GM15510 (cell line): ENCODE data around the gene LIN54.

Experiments
- POLR2A ChIP-seq: IDR thresholded peaks from 3 replicates; pipeline ENCODE4 v1.6.1; 2011; ENCODE audit warnings: borderline replicate concordance; ENCODE audit not compliant: insufficient read length; ENCODE audit errors: extremely low read depth

LIN54 gene

DNA sequence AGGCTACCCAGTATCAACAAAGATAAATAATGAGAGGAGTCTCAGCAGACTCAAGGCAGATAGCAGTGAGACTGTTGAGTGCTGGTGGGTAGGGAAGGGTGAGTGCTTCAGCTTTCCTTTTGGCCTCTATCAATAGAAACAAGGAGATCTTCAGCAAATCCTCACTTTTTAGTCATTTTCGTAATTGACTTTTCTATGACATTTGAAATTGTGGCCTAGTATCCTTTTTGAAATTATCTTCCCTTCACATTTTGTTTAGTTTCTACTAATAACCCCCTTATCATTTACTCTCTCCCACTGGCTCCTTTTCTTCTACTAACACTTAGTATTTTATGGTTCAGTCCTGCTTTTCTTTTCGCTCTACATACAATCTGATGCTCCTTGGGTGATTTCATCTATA lies 44.9 kb downstream of the LIN54 start:
- TF ChIP-seq POLR2A: no peak

GRCh38 chr4:82957045-82957444 lies 53.6 kb downstream of the LIN54 start:
- no peak for TF ChIP-seq POLR2A

GRCh38 chr4:82954212-82954611 lies 56.4 kb downstream of the LIN54 start:
- TF ChIP-seq POLR2A: no peak

- TF ChIP-seq POLR2A: no peak
Measured at GRCh38 chr4:82951196-82951595, 59.4 kb downstream of the LIN54 start.

DNA sequence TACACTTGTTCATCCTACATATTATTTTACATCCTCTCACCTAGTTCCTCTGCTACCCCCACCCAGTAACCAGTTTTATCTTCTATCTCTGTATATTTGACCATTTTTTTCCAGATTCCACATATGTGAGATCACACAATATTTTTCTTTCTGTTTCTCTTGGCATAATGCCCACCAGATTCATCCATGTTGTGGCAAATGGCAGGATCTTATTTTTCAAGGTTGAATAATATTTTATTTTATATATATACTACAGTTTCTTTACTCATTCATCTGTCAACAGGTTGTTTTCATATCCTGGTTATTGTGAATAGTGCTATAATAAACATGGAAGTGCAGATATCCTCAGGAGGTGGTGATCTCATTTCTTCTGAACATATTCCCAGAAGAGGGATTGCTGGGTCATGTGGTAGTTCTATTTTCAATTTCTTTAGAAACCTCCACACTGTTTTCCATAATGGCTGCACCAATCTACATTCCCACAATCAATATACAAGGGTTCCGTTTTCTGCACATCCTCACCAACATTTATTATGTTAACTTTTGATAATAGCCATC lies 61.9 kb downstream of the LIN54 start:
- no peak for TF ChIP-seq POLR2A

DNA sequence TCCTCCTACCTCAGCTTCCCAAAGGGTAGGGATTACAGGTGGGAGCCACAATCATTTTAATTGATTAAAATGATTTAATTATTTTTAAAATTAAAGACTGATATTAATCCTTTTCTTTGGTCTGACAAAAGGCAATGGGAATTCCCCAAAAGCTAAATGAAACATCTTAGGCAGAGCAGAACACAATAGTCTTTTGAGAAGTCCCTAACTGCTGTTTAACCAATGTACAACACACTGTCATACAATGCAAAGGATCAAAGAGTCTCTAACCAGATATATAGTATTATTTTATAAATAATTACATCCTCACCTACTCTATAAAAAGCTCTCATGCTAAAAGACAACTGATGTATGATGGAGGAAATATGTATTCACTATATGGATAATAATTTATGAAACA lies 63.1 kb downstream of the LIN54 start:
- no peak for TF ChIP-seq POLR2A

- no peak for TF ChIP-seq POLR2A
Measured at GRCh38 chr4:82939414-82939813, 71.2 kb downstream of the LIN54 start.

DNA sequence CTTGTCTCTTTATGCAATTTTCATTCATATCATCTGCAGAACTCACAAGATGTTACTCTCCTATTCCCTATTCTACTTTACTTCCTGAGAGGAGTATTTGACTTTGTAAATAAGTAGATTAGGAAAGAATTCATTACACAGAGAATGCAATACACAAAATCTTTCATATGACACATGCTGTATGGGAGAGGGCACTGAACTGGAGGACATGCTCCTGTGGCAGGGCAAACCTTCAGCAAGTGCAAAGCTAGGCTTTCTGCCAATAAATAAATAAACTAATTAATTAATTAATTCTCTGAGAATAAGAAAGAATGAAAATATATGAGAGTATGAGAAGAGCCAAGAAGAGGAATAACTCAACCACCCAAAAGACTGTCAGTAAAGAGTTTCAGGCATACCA lies 76.2 kb downstream of the LIN54 start:
- TF ChIP-seq POLR2A: no peak

DNA sequence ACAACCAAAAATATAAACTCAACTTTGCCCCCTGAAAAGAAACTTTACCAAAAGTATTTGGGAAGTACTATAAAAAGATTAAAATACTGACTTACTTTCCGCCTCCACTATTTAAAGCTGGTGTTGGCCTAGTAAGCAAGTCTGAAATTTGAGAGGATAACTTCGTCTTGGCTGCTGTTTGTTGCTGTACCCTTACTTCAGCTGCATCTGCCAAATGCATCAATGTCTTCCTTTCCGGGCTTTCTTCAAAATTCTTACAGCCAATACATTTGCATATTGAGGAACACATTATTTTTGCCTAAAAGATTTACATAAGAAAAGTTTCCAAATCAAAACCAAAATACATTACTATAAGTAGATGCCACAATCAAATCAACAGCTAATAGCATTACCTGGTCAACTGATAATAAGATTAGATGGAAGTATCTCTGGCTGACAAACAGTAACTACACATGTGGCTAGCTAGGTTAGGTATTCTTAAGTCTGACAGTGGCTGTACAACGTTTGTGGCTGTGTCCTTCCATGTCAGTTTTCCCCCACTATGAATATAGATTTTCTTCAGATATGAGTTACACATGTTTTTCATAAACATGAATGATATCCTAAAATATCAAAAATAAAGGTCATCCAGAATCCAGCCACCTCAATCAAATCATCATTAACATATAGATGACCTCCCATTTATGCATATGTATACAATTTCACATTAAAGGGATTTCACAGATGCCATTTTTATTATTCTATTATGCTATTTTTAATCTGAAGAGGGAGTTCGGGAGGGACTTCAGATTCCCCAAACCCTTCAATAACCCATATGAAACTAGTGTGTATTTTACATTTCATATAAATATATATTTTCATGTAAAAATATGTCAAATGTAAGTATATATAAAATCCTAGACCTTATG lies 79.5 kb downstream of the LIN54 start:
- TF ChIP-seq POLR2A: no peak

GRCh38 chr4:82921795-82922194 lies 88.8 kb downstream of the LIN54 start:
- TF ChIP-seq POLR2A: no peak

DNA sequence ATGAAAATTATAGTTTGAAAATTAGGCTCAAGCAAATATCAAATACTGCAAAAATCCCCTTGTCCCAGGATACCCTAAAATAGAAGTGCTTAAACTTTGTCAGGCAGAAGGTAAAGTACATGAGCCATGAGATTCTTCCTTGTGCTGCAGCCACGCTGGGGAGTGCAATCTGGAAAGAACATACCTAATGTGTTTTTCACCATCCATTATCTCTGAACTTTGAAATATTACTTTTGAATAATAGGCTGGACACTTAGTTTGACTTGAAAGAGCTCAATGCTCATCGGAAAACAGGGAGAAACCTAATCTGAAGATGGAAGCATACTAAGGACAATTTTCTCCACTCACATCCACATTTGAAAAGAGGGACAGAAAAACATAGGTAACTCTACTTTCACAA lies 91.2 kb downstream of the LIN54 start:
- no peak for TF ChIP-seq POLR2A

GRCh38 chr4:82918091-82918490 lies 92.5 kb downstream of the LIN54 start:
- no peak for TF ChIP-seq POLR2A

DNA sequence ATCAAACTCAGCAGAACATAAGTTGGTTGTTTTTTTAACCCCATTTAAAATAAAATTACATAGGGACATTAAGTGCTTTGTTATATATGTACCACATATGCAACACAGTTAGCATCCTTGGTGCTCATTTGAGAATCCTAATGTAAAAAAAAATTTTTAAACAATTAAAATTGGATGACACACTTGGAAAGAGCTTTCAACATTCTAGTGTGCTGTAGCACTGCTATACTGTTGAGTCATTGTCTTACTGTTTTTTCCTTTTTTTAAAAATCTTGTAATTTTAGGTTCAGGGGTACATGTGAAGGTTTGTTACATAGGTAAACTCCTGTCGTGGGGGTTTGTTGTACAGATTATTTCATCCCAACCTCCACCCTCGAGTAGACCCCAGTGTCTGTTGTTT lies 97.3 kb downstream of the LIN54 start:
- no peak for TF ChIP-seq POLR2A

GRCh38 chr4:82909326-82909725 lies 101.3 kb downstream of the LIN54 start:
- TF ChIP-seq POLR2A: no peak

GRCh38 chr4:82906469-82906868 lies 104.2 kb downstream of the LIN54 start:
- no peak for TF ChIP-seq POLR2A

DNA sequence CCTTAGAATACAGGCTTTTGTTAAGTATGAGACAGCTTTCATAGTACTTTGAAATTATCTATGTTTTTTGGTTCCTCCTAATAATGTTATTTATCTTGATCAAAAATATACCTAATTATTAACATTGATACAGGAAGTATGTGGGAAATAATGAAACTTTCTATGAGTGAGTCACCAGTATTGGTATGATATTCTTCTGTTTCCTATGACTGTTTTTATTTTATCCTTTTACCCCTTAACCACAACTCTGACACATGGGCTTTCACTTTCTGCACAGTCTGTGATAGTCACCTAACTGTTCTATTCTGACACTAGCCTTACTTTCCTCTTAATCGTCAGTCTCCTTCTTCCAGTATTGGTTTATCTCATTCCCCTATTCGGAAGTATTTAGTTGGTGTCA lies 105.4 kb downstream of the LIN54 start:
- TF ChIP-seq POLR2A: no peak
